Stimulated activated CD8-positive, alpha-beta memory T cell treated with anti-CD3 and anti-CD28 coated beads, Interleukin-12 subunit alpha, Interleukin-12 subunit beta, amount 100 ng/mL, for 1 hour (primary cell): ENCODE results near the gene TOMM34.
A peak's percentile ranks its signal among the peaks of the same experiment; 100 is the strongest.

Experiments
- DNase-seq: peaks from one replicate; pipeline ENCODE4 v3.0.0-alpha.2; 2020; ENCODE audit warnings: low read depth

Gene TOMM34

DNA sequence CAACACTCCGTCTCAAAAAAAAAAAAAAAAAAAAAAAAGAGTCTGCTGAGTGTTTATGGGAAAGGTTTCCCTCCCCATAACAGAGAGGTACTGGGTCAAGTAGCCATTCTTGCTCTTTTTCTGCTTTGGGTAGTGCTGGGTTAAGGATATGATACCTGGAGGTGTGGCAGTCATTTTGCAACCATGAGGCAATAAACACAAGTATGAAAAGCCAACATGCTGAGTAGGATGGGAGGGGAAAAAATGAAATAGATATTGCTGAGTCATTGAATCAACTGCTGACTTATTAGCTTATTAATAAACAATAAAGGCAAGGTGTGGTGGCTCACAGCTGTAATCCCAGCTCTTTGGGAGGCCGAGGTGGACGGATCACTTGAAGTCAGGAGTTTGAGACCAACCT lies 2.3 kb upstream of the TOMM34 start:
- DNase-seq, result no peak

DNA sequence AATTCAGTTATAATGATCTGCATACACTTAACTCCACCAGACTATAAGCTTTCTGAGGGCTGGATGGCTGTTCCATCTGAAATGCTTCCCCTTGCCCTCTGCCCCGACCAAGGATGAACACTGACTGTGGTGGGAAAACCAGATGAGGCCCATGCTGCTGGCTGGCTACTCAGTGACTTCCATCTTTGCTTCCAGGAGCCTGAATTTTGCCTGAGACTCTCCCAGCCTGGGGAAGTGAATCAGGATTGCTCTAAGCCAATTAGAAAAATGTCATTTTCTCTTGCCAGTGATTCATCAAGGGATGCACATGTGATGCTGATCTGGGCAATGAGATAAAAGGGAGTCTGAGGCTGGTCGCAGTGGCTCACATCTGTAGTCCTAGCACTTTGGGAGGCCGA lies 1.7 kb upstream of the TOMM34 start:
- DNase-seq, result no peak

DNA sequence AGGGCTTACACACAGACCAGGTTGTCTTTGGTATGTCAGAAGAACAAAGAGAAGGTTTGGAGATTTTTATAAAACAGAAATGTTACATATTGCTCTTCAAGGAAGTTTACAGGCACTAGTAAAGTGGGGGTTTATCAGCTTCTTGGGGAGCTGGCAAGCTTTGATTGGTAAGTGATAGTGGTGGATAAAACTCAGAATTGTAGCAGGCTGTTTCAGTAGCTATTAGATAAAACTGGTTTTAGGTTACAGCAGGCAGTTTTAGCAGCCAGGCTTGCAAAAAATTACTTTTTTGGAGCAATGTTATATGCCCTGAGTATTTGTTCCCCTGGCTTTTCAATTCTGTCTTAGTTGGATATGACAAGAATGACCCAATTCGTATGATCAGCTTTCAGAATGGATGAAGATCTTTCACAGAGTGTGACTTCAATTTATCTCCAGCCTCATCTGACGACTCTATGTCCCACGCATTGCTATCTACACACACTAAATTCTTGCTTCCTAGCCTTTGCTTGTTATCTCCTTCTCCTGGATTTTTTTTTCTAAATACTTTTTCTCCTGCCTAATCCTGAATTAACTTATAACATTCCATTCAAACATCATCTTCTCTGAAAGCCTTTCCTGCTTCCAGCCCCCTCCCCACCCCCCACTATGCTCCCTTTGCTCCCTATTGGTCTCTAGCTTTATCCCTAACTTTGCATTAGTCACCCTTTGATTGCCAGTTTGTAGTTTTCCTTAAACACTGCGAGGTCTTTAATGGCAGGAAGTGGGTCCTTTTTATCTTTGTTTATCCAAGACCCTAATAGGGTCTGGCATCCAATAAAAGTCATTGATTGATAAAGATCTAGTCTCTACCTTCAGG lies 1.0 kb upstream of the TOMM34 start:
- DNase-seq, result no peak

DNA sequence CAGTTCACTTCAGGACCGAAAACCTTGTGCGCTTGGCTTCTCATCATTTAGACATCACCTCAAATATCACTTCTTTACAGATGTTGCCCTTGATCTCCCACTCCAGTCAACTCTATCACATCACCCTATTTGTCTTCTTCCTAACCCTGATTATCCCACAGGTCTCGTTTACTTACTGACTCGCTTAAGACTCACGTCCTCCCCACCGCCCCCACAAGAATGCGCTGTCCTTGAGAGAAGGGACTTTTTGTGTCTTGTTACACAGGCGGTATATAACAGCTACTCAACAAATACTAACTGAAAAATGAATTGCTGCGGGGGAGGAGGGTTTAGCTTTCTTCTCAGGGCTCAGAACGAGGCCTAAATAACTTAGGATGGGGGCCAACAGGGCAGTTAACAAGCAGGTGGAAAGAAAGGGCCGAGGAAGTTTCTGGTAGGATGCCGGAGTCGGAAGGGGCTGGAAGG lies 527 bp downstream of the TOMM34 start:
- peak; percentile 51 for DNase-seq

DNA sequence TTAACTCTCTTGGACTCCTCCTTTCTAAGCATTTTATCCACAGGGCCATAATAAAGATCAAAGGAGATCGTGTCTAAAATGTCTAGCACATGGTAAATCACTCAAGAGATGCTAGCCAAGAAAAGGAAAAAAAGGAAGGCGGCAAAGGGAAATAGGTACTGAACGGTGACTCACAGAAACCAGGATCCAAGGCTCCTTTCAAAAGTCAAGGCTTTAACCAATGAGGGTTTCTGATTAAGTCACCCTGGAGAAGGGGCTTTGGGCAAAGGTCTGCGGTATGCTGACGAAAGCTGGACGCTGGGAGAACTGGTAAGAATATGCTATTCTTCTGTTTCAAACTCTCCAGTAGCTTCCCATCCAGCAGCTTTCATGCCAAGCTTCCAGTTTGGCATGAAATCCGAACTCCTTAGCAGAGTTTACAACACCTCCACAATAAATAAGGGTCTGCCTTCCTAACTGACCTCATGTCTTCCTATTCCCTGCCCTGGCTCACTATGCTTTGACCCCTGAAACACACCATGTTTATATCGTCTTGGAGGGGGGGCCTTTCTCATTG lies 1.0 kb downstream of the TOMM34 start:
- no peak for DNase-seq

DNA sequence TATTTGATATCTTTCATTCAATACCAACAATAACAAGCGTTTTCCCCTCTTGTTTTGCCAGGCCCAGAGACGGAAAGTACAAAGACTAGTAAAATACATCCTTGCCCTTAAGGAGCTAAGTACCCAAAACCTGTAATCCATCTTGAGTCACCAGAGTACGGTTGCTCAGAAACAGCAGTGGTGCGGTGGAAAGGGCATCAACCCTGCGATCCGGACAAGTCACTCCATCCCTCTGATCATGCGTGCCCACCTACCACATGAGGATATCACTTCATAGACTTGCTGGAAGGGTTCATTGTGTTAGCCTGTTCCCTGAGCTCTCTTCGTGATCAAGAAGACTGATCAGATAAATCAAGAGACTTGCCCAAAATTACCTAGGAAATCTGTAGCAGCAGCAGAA lies 1.9 kb downstream of the TOMM34 start:
- DNase-seq, result no peak

DNA sequence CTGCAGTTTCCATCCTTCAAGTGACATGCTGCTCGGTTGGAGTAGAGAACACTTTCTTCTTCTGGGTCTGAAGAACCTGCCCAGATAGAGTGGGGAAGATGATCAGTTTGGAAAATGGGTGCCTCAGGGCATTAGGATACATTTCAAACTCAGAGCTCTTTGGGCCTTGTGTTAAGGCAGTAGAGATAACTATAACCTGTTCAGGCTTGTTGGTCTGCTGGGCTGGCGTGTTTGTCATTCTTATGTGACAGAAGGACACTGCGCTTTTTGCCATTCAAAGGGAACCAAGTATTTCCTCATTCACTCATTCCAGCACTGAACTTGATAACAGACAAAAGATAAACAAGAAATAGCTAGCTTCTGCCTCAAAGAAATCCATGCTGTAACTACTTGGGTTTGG lies 3.8 kb downstream of the TOMM34 start:
- no peak for DNase-seq

DNA sequence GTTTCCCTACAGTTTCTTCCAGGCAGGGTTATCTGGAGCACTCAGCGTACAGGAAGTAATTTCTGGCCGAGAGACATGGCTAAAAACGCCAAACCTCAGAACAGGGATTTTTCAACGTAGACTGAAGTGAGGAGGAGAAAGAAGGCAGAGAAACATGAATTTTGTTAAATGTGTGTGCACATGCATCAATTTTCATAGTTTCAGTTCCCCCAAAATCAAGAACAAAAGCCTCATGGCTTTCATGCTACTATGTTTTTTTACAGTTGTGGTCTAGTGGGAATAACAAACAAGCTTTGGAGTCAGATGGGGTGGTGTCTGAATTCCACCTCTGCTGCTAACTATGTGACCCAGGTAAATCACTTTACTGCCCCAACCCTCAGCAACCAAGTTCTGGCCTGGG lies 4.9 kb downstream of the TOMM34 start:
- DNase-seq, result no peak

DNA sequence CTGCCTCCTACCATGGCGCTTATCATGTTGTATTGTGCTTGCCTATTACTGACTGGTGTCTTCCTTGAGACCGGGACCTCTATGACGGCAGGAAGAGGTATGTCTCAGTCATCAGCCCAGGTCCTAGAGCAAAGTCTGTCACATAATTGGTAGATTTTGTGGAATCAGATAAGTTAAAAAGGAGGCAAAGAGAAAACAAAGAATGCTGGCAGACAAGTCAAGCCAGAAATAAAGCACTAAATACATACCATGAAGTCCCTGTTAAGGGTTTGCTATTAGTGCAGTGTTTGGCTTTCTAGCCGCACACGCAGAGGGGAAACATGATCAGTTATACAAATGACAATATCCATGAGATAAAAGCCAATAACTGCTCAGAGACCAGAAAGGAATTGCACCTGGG lies 6.0 kb downstream of the TOMM34 start:
- no peak for DNase-seq

DNA sequence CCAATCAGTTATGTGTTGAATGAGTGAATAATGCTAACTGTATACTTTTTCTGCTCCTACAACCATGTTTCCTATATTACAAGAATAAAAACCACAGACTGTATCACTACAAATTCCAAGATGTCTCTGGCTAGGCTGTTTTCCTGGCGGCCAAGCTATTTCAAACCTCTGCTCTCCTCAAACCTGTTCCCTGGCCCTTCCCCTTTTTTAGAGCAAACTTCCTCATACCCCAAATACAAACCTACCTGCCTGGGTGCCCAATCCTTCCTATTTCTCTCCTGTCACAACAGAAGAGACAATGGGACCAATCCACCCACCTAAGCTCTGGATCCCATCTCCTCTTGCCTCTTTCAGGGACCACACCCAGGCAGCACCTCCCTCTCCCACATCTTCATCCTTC lies 7.5 kb downstream of the TOMM34 start:
- DNase-seq, result no peak

DNA sequence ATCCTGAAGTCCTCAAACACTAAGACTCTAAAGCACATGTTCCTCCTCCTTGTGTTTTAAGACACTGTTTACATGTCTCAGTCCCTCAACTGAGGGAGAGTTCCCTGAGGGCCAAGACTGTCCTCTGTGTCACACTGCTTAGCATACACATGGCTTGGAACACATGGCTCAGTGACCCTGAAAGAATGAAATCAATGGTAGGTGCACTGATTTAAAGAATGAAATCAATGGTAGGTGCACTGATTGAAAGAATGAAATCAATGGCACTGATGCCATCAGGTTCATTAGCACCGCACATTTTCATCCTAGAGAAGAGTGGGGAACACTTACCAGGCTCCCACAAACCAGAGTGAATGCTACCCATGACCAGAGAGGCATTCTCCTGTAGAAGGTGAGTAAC lies 9.8 kb downstream of the TOMM34 start:
- DNase-seq, result no peak

DNA sequence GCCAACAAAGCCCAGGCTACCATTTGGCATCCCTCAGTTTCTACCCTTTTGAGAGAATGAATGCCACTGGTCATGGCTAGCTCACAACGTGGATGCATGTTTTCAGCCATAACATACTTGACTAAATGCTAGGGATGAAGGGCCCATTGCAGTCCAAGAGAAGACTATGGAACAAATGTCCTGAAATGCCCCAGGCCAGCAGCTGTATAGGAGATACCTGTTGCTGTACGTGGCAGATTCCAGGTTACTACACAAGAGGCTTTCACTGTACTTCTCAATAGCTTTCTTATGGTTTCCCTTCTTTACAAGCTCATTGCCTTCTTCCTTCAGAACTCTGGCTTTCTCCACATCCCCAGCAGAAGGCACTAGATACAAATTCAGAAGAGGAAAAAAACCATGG lies 11.7 kb downstream of the TOMM34 start:
- DNase-seq, result no peak

DNA sequence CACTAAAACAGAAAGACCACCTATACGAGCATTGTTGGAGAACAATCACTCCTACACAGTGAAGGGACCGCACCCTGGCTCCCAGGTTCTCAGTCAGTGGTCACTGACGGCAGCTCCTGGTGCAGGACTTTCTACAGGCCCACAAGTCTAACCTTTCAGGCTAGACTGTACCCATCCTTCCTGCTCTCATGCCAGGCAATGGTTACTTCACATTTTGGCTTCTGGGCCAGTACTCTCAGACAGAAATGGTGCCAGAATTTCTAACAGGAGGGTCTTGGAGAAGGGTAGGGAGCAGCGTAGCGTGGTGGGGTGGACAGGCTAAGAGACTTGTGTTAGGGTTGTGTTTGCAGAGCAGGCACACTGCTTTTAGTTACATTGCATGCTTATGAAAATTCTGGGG lies 12.1 kb downstream of the TOMM34 start:
- no peak for DNase-seq

DNA sequence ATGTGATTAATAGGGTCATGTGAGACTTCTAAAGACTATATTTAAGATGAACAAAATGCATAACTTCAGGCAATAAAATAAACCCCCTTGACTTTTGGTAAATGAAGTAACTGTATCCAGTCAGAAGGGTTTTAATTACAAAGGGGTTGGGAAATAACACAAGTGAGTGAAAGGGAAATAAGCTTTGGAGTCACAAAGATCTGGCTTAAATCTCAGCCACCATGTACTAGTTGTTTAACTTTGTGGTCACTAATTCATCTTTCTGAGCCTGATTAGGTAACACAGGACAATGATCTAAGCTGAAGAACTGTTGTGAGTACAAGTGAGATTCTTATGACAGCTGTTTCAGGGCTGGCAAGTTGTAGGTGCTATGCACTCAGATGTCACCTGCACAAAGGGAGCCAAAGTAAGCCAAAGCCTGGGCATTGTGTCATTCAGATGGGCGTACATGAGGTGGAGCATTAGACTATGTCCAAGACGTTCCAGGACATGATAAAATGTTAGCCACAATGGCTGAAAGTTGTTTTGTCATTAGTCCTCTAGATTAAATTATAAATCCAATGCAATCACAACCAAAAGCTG lies 13.8 kb downstream of the TOMM34 start:
- DNase-seq, result no peak

DNA sequence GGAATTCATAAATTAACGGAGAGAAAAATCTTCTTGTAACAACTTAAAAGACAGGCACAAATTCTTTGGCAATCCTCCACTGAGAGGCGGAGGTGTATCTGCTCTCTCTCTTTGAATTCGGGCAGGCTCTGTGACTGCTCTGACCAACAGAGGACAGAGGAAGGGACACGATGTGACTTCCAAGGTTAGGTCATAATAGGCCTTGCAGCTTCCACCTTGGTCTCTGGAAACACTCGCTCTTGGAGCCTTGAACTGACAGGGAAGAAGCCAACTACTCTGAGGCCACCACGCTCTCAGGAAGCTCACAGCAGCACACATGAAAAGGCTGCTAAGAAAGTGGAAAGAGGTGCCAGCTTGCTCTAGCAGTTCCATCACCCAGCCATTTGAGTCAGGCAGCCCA lies 14.9 kb downstream of the TOMM34 start:
- no peak for DNase-seq

DNA sequence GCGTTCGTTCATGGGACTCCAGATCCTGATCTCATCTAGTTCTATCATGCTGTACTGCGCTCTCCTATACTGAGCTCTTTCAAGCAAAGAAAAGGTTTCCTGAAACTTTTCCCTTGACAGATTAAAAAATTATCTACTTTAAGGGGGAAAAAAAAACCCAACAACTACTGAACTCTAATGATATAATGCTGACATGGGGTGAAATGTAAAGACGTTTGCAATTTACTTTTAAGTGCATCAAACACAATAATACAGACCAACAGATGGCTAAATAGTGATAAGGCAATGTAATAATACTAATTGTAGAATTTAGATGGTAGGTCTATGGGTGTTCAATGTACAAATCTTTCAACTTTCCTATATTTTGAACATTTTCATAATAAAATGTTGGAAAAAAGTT lies 16.4 kb downstream of the TOMM34 start:
- no peak for DNase-seq

DNA sequence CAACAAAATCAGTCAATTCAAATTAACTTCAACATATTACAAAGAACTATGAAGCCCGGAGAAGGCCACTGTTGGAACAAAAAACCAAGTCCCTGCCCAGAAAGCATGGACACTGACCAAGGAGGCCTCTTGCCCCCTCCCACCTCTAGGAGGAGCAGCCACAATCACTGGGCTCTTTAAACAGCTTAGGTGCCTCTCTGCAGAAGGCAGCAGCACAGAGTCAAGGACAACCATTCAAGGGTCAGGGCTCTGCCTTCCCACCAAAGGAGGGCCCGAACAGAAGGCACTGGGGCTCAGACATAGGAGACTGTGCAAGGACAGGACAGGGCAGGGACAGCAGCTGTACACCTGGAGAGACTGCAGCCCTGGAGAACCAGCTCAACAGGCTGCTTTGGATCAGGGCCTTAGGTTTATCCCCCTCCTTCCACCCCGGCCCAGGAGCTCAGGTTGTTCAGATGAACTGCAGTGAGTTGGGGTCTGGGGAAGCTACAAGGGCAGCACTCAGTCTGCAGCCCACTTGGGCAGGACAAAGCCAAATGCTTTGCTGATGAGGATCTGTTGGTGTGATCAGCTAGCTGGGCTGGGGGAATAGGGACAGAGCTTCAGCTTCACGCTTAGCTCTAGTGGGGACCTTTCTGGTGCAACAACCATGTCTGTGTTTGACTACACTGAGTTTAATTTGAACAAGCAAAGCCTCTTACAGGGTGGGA lies 17.8 kb downstream of the TOMM34 start:
- DNase-seq, result no peak

DNA sequence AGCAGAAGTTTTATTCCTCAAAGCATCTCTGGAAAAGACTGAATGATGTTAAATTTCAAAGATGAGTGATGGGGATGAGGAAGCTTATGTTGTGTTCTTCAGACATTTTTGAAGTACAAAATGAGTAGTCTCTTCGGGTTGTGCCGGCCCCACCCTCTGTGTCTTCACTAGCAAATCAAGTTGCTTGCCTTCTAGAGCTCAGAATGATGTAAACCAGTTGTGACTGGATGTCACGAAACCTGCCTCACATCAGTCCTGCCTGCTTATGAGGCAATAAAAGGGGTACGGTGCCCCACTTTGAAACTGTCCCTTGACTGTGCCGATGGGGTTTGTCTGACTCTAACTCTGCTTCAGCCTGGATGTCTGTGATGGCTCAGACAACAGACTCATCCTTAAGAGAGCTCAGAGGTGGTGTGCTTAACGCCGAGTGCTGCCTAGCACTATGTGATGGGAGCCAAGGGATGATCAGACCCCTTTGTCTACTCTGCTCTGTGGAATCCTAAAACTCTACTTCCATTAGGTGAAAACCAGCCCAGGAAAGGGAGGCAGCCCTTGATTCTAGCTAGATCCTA lies 19.0 kb downstream of the TOMM34 start:
- no peak for DNase-seq

DNA sequence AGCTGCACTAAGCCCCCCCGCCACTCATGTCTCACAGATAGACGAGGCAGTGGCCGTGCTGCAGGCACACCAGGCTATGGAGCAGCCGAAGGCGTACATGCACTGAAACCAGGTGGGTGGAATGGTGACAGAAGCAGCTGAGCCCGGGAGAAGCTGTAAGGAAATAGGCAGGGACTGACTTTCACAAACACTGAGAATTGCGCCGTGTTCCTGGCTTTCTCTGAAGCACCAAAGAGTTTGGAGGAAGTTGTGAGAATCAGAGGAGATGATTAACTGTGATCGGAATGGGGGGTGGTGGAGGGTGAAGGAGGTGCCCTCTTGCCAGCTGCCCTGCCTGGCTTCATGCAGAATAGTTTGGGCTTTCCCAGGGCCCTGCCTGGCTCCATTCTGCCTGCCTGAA lies 21.6 kb downstream of the TOMM34 start:
- no peak for DNase-seq

DNA sequence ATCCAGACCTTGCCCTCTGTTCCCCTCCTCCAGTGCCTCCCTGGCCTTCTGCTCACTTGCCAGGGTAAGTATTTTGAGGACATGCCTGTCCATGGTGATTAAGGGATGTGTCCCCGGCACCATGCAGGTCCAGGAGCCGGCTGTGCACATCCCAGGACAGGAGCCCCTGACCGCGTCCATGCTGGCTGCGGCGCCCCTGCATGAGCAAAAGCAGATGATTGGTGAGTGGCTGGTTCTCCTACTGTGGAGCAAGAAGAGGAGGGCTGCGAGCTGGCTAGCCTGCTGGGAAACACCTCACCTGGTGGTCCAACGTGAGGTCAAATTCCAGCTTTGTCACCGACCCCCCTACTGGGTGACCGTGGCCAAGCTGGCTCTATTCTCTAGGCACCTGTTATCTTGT lies 23.7 kb downstream of the TOMM34 start:
- no peak for DNase-seq

DNA sequence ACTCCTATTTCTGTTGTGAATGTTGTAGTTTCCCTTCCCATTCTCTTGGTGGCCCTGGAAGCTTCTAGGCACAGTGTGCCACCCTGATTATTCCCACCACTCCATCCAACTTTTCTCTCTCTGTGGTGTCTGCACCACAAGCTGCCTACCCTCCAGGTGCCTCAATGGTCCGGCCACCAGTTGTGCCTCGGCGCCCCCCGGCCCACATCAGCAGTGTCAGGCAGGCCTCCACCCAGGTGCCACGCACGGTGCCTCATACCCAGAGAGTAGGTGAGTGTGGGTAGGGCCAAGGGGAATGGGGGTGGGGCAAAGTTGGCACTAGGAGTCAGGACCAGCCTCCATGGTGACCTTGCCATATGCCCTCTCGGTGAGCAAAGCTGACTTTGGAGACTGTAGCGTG lies 27.3 kb downstream of the TOMM34 start:
- no peak for DNase-seq

DNA sequence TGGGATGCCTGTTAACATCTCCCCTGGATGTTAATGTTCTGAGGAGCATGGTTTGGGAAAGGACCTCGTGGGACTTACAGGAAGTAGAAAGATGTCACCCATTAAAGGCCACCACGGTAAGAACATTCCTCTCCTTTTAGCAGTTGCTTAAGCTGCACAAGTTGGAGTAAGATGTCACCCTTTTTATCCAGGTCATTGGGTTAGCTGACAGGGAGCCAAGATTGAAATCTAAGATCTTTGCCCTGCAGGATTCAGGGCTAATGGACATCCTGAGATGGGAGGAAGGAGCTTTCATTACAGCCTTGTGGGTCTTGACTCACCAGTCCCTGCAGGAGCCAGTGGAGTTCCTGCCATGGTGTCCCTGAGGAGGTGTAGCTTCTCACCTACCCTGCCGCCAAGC lies 28.3 kb downstream of the TOMM34 start:
- no peak for DNase-seq
